Left hindlimb (tissue), 1 donor: ENCODE results near the gene NPFFR2.
"Not testable (repeated sequence)": the region's sequence is repeated elsewhere in the genome, so short reads cannot be mapped to it uniquely, and the experiment has no call there.

Source experiments
- DNase-seq: peaks from one replicate; pipeline ENCODE4 v3.0.0-alpha.2; 2018

NPFFR2 gene

GRCh38 chr4:72031868-72032608, at the start of gene NPFFR2:
NPFFR2 (plus strand) TSS chr4:72032000; CDS start chr4:72128592, 96,592 bp downstream.
- peak; percentile 47 for DNase-seq

GRCh38 chr4:71992571-71993312, 39.1 kb upstream of the NPFFR2 start:
- no peak for DNase-seq

DNA sequence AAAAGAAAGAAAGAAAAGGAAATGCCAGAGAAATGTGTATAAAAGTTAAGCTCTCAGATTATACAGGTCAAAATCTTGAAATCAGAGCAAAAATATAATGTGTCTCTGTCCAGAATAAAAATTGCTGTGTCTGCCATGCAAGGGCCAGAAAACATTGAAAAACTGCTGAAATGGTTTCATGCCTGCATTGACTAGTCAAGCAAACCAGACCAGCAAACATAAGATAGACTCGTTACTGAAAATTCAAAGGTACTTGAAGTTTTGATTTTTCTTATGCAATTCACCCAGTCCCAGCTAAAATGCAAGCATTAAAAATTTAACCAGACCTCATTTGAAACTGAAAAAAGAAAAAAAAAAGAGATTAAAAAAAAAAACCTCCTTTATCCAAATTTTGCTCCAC, 37.2 kb upstream of the NPFFR2 start:
- no peak for DNase-seq

GRCh38 chr4:71995297-71995696, 36.5 kb upstream of the NPFFR2 start:
- DNase-seq, result no peak

GRCh38 chr4:72006586-72006985, 25.2 kb upstream of the NPFFR2 start:
- no peak for DNase-seq

DNA sequence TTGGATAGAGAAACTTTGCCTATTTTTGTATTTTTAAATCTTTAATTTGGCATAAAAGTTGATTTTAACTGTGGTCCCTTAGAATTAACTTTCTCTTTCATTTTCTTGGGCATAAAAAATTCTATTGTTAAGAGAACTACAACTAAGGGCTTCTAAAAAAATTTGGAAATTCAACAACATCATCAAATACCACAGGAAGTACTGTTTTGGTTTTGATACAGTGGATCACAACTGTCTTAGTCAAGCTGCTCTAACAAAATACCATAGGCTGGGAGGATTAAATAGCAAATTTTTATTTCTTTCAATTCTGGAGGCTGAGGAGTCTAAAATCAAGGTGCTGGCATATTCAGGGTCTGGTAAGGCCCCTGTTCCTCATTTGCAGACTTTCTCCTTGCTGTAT, 19.9 kb upstream of the NPFFR2 start:
- DNase-seq, result no peak

- no peak for DNase-seq
These were observed 15.8 kb upstream of the NPFFR2 start for GRCh38 chr4:72016011-72016410.

DNA sequence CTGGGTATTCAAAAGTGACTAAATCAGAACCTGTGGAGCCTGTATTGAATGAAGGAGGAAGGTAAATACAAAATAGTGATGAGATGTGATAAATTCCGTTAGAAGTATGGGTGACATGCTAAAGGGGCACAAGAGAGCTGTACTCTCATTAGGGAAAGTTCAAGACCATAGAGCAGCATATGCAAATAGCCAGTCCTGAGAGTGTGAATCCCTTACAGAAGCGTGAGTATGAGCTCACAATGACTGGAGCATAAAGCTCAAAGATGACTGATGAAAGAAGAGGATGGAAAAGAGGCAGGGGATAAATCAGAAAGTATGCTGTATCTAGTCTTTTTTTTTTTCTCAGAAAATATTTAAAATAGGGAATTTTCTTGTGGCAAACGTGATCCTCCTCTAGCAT, 12.1 kb upstream of the NPFFR2 start:
- no peak for DNase-seq

DNA sequence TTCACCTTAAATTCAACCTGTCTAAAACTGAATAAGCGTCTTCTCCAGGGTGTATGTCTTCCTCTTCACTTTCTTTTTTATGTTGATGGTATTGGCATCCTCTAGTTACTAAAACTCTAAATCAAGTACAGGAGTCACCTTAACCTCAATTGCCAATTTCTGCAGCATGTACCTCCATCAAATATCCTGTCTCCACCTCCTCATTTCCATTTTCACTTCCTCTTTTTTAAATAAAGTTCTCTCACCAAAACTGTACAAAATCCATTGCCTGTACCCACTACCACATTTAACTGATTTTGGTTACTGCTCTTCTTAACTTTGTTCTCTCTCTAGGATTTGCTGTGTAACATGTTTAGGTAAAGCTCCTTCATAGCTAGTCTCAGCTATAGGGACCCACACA, 9.2 kb upstream of the NPFFR2 start:
- no peak for DNase-seq

GRCh38 chr4:72055566-72055965, 23.8 kb downstream of the NPFFR2 start:
- no peak for DNase-seq

DNA sequence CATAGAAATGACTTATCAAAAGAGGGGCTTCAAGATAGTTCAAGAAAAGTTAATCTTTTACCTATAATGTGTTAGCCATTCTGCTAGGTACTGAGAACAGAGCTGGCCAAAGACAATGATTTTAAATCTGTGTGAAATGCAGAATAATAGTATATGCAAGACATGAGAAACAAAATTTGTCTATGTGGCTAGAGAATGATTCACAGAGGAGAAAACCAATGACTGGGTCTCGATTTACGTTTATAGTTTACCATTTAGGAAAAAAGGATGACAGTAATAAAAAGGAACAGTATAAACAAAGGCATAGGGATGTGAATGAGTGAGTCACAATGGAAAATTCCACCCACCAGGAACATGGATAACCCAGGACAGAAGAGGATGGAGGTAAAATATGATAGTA, 31.9 kb downstream of the NPFFR2 start:
- DNase-seq, result no peak

DNA sequence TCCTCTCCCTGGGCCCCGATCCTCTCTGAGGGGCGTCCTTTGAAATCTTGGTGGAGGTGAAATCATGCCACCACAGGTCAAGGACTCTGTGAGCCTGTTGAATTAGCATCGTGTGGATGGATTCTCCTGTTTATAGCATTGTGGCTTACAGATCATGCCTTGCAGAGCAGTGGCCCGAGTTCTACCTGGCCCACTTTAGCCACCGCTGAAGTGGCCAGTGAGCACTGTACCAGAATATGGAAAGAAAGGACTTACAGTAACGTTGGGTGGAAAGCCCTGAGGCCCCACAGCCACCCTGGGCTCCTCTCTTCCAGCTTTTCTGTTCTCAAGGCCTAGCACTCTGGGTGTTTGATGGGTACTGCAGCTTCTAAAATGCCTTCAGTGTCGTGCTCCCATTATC, 35.3 kb downstream of the NPFFR2 start:
- DNase-seq, result no peak

DNA sequence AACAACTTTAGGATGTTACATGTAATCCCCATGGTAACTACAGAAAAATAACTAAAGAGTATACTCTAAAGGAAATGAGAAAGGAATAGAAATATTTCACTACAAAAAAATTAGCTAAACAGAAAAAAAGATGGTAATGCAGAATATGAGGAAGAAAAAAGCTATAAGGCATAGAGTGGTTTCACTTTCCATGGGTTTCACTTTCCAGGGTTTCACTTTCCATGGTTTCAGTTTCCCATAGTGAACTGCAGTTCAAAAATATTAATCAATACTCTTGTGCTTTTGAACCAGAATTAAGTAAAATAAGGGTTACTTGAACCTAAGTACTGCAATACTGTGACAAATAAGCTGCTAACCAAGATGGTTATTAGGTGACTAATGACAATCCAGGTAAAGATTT, 42.0 kb downstream of the NPFFR2 start:
- no peak for DNase-seq

DNA sequence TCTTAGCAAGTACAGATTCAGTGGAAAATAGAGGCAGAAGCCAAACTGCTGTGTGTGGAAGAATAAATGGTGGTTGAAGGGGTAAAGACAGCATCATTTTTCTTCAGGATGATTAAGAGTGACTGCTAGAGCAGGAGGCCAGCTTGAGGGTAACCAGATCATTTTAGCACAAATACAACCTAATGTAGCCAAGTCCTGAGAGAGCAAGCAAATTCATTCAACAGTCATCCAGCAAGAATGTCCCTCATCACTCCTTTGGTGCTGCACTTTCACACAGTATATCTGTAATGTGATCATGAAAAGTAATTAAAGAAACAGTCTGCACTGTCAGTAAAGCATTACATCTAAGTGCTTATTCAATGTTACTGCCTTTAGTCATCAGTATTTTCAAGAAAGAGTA, 44.8 kb downstream of the NPFFR2 start:
- DNase-seq, result peak; percentile 29

GRCh38 chr4:72077346-72077745, 45.5 kb downstream of the NPFFR2 start:
- no peak for DNase-seq

DNA sequence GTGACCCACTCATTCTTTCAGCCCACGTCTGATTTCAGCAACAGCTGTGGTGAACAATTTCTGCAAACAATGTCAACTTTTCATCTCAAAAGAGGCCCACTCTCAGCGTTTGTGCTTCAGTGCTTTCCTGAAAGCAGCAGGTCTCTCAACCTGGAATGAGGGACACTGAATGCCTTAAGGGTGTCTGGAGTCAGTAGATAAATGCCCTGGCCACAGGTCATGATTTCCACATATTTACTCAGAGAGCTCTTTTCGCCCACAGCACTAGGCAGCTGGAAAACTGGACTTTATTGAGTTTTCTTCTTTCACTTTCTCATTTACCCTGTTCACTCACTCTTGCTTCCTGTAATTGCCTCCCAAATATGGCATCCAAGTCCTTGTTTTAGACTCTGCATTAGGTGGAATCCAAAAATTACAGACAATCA, 52.8 kb downstream of the NPFFR2 start:
- no peak for DNase-seq

DNA sequence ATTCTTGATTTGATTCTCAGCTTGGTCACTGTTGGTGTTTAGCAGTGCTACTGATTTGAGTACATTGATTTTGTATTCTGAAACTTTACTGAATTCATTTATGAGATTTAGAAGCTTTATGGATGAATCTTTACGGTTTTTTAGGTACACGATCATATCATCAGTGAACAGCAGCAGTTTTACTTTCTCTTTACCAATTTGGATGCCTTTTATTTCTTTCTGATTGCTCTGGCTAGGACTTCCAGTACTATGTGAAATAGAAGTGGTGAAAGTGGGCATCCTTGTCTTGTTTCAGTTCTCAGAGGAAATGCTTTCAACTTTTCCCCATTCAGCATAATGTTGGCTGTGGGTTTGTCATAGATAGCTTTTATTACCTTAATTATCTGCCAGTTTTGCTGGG, 58.8 kb downstream of the NPFFR2 start:
- DNase-seq, result not testable (repeated sequence)

DNA sequence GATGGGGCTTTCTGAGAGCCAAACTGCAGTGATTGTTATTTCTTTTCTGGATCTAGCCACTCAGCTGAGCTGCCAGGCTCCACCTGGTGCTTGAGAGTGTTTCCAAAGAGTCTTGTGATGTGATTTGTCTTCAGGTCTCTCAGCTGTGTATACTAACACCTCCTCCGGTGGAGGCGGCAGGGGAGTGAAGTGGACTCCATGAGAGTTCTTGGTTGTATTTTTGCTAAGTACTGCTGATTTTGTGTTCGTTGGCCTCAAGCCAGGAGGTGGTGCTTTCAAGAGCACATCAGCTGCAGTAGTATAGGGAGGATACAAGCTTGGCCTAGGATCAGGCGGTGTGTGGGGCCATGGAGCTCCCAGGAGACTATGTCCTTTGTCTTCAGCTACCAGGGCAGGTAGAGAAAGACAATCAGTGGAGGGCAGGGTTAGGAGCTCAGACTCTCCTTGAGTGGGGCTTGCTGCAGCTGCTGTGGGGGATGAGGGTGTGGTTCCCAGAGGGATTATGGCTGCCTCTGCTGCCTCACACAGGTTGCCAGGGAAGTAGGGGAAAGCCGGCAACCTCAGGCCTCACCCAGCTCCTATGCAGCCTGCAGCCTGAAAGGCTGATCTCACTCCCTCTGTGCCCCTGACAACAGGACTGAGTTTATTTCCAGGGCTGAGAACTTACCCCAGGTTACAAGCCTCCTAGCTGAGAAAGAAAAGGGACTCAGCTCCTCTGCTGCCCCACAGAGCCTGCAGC, 62.4 kb downstream of the NPFFR2 start:
- no peak for DNase-seq

GRCh38 chr4:72107456-72107855, 75.7 kb downstream of the NPFFR2 start:
- no peak for DNase-seq

- DNase-seq, result no peak
These were observed 77.6 kb downstream of the NPFFR2 start for GRCh38 chr4:72109364-72109763.

DNA sequence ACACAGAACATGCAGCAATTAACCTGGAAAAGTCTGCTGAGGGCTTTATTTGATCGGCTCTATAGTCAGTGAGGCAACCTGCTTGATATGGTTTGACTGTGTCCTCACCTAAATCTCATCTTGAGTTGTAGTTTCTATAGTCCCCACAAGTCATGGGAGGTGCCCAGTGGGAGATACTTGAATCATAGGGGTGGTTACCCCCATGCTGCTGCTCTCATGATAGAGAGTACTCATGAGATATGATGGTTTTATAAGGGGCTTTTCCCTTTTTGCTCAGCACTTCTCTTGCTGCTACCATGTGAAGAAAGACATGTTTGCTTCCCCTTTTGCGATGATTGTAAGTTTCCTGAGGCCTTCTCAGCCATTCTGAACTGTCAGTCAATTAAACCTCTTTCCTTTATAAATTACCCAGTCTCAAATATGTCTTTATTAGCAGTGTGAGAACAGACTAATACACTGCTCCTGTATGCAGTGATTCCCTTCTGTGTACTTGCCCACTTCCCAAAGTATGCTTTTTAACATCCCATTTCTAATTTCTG, 78.2 kb downstream of the NPFFR2 start:
- DNase-seq, result no peak

- no peak for DNase-seq
These were observed 79.1 kb downstream of the NPFFR2 start for GRCh38 chr4:72110886-72111285.

DNA sequence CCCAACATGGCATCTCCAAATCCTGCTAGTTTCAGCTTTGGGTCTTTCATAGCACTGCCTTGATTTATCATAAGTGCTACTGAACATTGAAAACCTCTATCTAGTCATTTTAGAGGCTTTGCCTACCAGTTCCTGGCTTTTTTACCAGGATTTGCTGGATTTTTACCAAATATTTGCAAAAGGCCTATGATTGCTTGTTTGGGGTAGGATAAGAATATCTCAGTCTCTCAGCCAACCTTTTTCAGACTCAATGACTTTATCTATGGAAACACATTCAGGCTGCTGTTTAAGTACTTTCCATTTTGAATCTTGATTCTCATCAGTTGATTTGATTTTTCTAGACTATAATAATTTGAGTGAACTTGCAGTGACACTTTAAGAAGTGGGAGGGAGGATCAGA, 80.1 kb downstream of the NPFFR2 start:
- no peak for DNase-seq
